ENCODE measurements around the gene KLF17. TPM values are rescaled to one million over a fixed set of nuclear protein-coding genes. Genes with fewer than 3 reads are reported as not detected.
"Not testable (repeated sequence)": the region's sequence is repeated elsewhere in the genome, so short reads cannot be mapped to it uniquely, and the experiment has no call there.

KLF17 gene
- total and polyA plus RNA-seq, 11 donors, result not detected

DNA sequence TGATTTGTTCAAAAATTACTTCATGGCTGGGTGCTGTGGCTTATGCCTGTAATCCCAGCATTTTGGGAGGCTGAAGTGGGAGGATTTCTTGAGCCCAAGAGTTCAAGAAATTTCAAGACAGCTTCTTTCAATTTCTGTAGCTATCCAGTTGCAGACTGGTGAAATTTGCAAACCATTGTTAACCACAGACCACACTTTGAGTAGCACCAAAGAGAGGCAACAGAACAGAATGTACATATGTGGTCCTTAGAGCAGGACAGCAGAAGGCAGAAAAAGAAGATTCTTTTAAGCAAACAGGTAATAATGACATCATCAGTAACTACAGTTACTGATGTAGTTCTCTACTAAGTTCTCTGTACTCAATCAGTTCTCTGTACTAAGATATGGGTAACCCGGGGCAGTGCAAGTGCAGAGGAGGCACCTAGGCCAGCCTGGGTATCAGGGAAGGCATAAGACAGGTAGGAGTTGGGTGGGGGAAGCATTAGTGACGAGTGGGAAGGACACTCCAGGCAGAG, 5.5 kb upstream of the KLF17 start:
- Histone ChIP-seq H3K36me3 (no peaks in the 10 kb centered on the region), H3K4me3 (no peak overlapping the region), H3K27ac (no peak overlapping the region), H3K4me1 (no peaks in the 10 kb centered on the region), H3K9me3 (no peaks in the 10 kb centered on the region), H3K27me3 (no peaks in the 10 kb centered on the region)
- intact Hi-C loops (cut with DNase I), result no loop called here
- no peak for ATAC-seq
- TF ChIP-seq, protein P1, sequence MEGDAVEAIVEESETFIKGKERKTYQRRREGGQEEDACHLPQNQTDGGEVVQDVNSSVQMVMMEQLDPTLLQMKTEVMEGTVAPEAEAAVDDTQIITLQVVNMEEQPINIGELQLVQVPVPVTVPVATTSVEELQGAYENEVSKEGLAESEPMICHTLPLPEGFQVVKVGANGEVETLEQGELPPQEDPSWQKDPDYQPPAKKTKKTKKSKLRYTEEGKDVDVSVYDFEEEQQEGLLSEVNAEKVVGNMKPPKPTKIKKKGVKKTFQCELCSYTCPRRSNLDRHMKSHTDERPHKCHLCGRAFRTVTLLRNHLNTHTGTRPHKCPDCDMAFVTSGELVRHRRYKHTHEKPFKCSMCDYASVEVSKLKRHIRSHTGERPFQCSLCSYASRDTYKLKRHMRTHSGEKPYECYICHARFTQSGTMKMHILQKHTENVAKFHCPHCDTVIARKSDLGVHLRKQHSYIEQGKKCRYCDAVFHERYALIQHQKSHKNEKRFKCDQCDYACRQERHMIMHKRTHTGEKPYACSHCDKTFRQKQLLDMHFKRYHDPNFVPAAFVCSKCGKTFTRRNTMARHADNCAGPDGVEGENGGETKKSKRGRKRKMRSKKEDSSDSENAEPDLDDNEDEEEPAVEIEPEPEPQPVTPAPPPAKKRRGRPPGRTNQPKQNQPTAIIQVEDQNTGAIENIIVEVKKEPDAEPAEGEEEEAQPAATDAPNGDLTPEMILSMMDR (IDR thresholded peaks at IDR 0.05), result no peak
- TF ChIP-seq POLR2A (IDR thresholded peaks at IDR 0.05), result no peak
- no peak for DNase-seq
- WGBS, 4 donors, result 65 to 75% (median 69%) methylated on average over 2 of the region's 2 CpGs

DNA sequence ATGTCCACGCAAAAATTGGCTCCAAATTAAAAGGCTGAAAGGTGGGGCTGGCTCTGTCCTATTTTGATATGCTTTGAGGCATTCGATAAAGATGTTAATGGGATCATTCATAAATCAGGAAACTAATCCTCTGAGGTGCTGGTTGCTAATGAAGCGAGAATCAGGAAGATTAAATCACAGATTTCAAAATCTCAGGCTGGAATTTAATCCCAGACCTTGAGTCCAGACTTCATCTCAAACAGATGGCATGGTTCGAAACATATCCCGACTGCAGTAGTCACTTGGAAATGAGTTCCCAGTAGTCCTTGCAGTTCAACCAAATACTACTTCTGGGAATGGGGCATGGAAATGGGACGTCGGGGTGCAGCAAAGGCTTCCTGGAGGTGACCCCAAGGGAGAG, 4.5 kb upstream of the KLF17 start:
- ATAC-seq (no peak), DNase-seq (no peak)
- 79 to 89% (median 84%) methylated on average over 7 of the region's 7 CpGs for WGBS, 4 donors
- Histone ChIP-seq H3K27ac (no peak overlapping the region), H3K4me3 (no peak overlapping the region), H3K36me3 (no peaks in the 10 kb centered on the region), H3K9me3 (no peaks in the 10 kb centered on the region), H3K27me3 (no peaks in the 10 kb centered on the region), H3K4me1 (no peaks in the 10 kb centered on the region)
- no peak for TF ChIP-seq POLR2A (IDR thresholded peaks at IDR 0.05)
- TF ChIP-seq, protein P1 (IDR thresholded peaks at IDR 0.05), result no peak
- intact Hi-C loops (cut with DNase I), result no loop called here

DNA sequence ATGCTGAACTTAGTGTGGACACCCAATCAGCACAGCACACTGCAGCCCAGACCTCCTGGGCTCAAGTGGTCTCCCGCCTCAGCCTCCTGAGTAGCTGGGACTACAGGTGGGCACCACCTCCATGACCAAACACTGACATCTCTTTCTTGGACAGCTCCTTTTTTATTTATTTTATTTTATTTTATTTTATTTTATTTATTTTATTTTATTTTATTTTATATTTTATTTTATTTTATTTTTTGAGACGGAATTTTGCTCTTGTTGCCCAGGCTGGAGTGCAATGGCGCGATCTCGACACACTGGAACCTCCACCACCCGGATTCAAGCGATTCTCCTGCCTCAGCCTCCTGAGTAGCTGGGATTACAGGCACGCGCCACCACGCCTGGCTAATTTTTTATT, 1.3 kb upstream of the KLF17 start:
- 95 to 98% (median 97%) methylated on average over 10 of the region's 10 CpGs for WGBS, 4 donors
- H3K36me3 ChIP-seq; H3K4me1 ChIP-seq; DNase-seq; ATAC-seq; intact Hi-C loops (cut with DNase I); H3K27me3 ChIP-seq; H3K27ac ChIP-seq; H3K4me3 ChIP-seq; H3K9me3 ChIP-seq: not testable (repeated sequence)

DNA sequence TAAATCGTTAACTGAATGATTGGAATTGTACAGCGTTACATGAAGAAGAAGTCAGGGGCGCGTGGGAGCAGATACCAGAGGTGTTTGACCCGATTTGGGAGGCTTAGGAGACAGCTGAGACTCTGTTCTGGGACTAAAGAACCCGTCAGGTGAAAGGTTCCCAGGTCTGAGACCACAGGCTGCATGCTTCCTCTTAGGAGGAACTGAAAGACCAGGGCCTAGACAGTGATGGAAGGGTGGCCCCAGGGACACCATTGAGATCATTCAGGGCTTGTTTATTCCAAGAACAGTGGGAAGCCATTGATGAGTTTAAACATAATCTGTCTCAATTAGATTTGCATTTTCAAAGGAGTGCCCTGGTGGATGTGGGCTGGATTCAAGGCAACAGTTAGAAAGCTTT, 904 bp downstream of the KLF17 start:
- Histone ChIP-seq H3K4me1 (no peaks in the 10 kb centered on the region), H3K27me3 (peaks cover 0 to under 1% (median 0%) of the 10 kb centered on the region in 9 donors), H3K4me3 (no peak overlapping the region), H3K9me3 (no peaks in the 10 kb centered on the region), H3K27ac (no peak overlapping the region), H3K36me3 (no peaks in the 10 kb centered on the region)
- TF ChIP-seq, protein P1 (IDR thresholded peaks at IDR 0.05), result no peak
- TF ChIP-seq POLR2A (IDR thresholded peaks at IDR 0.05), result no peak
- ATAC-seq, result no peak
- intact Hi-C loops (cut with DNase I), result no loop called here
- no peak for DNase-seq
- WGBS, 4 donors, result 74 to 82% (median 82%) methylated on average over 6 of the region's 6 CpGs

DNA sequence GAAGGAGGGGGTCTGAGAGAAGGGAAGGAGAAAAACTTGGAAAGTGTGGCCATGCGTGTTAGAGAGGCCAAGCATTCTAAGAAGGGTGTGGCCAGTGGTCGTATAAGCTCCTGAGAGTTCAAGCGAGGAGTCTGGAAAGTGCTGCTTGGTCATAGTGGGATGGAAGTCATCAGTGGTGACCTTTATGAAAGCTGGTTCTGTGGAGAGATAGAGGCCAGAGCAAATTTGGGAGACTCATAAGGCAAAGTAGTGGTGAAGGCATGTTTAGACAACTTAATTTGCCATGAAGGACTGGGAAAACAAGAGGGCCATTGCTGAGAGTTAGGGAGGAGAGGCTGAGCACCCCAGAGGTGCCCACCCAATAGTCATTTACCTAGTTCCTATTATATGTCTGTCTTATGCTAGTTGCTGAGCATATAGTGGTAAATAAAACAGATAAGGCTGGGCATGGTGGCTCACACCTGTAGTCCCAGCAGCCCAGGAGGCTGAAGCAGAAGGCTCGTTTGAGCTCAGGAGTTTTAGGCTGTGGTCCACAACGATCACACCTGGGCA, 1.9 kb downstream of the KLF17 start:
- WGBS, 4 donors, result 66 to 81% (median 78%) methylated on average over 5 of the region's 5 CpGs
- no peaks in the 10 kb centered on the region for H3K36me3 ChIP-seq
- H3K27me3 ChIP-seq, result peaks cover 0 to 4% (median 0%) of the 10 kb centered on the region in 9 donors
- intact Hi-C loops (cut with DNase I), result no loop called here
- H3K4me1 ChIP-seq, result no peaks in the 10 kb centered on the region
- ATAC-seq, result no peak
- no peaks in the 10 kb centered on the region for H3K9me3 ChIP-seq
- TF ChIP-seq, protein P1 (IDR thresholded peaks at IDR 0.05), result no peak
- no peak for TF ChIP-seq POLR2A (IDR thresholded peaks at IDR 0.05)
- no peak overlapping the region for H3K27ac ChIP-seq
- H3K4me3 ChIP-seq, result no peak overlapping the region
- no peak for DNase-seq

All from heart left ventricle (tissue), 16 donors.